DMS114 treated with DMSO at 0.1 percent for 48 hours (cell line): ENCODE data around the gene NRG4.
"Not testable (repeated sequence)": the region's sequence is repeated elsewhere in the genome, so short reads cannot be mapped to it uniquely, and the experiment has no call there.

Experiments used
- DNase-seq: peaks from one replicate; lab custom pipeline; 2025; ENCODE audit not compliant: unreplicated experiment; lab: John Stamatoyannopoulos, UW

NRG4 gene

DNA sequence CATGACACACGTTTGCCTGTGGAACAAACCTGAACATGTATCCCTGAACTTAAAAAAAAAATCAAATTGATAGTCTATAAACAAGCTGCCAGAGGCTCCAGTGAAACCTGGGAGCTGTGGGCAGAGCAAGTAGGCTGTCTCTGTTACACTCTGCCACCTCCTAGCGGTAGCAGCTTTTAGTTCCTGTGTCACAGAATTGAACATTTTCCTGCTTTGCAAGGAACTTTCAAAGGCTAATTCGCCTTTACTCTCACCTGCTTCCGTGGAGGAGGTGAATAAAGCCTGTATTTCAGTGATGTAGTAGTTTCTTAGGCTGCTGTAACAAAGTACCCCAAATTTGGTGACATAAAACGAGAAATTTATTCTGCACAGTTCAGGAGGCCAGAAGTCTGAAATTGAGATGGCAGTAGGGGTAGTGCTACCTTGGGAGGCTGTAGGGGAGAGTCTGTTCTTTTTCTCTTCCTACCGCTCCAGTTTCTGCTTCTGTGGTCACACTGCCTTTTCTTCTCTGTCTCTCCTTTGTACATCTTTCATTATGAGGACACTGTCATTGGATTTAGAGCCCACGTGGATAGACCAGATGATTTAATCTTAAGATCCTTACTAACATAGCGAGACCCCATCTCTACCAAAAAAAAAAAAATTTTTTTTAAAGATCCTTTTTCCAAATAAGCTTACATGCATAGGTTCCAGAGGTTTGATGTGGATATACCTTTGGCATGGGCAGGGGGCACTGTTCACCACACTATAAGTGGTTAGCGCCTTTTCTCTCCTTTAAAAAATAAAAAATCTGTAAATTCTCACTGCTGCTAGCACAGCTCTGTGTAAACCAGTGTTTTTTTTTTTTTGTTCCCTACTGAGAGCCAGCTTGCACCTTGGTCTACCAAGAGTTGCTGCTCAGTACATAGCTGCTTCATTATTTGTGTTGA lies 83.3 kb downstream of the NRG4 start:
- DNase-seq: peak; percentile 13

DNA sequence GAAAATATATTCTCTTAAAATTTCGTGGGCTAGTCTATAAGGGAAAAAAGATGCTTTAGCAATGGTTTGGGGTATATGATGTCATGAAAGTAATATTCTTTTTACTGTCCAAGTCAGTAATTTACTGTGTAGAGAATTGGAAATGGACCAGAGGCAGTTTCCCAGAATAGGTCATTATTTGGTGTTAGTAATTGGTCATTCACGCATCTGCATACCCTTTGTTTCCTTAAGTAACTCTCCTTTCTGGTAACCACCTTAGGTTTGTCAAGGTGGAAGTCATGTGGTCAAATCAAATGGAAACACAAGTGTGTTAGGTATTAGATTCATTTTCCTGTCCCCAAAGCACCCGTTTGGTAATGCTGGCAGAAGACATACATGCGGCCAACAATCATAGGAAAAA lies 84.6 kb downstream of the NRG4 start:
- no peak for DNase-seq

DNA sequence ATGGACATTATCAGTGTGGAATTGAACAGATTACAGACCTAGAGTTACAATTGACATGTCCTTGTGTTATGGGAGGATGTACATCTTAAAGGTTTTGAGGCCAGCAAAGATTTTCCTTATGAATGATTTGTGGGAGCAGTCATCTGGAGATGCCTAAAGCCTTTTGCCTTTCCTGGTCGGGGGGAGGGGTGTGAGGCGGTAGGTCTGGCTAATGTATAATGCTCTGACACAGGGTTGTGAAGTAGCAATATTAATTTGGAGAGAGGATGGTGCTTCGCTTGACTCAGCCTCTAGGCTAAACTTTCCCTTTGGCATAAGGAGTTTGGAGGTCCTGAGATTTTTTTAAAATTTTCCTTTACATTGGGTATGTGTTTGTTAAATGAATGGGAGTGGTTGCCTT lies 85.3 kb downstream of the NRG4 start:
- no peak for DNase-seq

DNA sequence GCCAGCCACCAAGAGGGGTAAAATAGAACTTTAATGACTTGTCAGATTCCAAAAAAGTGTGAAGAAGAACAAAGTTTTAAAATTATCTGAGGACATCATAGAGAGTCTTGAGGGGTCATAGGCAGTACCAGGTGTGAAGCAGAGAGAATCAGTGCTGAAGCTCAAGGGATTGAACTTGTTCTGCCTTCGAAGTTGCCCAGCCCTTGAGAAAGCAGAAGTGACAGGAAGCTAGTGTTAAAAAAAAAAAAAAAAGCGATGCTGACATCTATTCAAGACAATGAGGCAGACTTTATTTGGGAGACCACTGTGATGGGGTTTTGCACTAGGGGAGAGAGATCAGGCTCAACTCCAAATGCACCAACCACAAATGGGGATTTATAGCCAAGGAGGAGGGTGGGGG lies 86.8 kb downstream of the NRG4 start:
- no peak for DNase-seq

DNA sequence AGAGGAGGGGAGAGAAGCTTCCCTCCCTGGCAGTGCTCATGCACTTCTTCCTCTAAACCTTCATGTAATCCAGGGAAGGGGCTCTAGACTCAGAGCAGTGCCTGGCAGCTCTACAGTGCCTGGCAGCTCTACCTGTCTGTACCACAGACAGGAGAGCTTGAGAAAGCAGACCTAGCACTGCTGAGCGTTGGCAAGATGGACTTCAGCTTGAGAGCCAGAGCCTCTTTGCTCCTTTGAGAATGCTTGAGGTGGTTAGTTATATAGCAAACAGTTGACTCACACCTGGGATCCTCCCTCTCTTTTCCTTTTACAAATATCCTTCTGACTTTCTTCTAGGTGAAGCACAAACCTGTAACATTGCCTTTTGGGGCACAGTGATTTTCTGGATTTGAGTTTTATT lies 87.6 kb downstream of the NRG4 start:
- DNase-seq: no peak

DNA sequence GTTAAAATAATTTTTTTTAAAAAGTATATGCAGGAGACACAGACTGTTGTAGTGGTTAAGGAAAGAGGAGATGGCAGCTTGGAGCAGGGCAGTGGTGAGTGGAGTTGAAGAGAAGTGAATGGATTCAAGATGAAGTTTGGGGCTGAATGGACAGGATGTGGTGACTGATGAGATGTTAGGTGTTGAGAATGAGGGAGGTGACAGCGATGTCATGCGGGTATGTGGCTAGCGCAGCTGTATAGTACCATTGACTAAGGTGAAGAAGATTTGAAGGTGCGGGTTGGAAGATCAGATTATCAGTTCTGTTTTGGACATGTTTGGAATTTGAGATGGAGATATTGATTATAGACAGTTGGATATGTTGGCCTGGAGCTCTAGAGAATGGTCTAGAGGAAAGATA lies 88.5 kb downstream of the NRG4 start:
- no peak for DNase-seq

DNA sequence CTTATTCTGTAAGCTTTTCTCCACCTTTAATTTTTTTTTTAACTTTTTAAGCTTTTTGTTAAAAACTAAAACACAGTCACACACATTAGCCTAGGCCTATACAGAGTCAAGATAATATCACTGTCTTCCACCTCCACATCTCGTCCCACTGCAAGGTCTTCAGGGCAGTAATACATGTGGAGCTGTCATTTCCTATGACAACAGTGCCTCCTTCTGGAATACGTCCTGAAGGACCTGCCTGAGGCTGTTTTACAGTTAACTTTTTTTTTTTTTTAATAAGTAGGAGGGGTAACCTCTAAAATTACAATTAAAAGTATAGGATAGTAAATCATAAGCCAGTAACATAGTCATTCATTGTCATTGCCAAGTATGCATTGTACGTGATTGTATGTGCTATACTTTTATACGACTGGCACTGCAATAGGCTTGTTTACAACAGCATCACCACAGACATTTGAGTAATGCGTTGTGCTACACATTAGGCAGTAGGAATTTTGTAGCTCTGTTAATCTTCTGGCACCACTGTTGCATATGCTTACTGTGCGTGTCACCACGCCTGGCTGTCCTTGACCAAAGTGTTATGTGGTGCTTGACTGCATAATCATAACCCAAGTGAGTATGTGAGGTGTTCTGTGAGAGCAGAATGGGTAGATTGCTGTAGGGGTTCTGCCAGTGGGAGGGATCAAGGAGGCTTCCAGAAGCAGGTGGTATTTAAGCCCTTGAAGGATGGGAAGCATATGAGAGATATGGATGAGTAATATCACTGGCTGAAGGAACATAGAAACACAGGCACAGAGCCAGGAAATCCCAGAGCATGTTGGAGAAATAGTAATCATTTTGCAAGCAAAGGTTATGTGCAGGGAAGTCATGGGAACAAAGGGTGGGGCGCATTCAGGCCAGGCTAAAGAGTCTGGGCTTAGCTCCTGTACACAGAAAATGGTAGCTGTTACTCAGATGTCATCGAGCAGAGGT lies 90.2 kb downstream of the NRG4 start:
- DNase-seq: peak; percentile 33

DNA sequence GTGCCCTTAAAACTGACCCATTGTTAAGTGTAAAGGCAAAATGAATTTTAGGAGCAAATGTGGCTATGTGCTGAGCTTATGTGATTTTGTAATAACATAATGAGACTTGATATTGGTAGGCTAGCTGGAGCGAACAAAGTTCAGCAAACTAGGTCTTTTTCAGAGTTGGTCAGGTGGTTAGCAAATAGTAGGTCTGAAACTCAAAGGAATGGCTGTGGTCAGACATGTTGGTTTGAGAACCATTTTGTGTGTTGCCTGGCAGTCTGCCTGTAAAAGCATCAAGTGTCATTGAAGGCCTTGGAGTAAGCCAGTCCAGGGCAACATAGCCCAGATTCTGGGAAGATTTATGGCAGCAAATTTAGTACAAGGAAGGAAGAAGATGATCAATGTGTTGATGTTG lies 92.1 kb downstream of the NRG4 start:
- no peak for DNase-seq

DNA sequence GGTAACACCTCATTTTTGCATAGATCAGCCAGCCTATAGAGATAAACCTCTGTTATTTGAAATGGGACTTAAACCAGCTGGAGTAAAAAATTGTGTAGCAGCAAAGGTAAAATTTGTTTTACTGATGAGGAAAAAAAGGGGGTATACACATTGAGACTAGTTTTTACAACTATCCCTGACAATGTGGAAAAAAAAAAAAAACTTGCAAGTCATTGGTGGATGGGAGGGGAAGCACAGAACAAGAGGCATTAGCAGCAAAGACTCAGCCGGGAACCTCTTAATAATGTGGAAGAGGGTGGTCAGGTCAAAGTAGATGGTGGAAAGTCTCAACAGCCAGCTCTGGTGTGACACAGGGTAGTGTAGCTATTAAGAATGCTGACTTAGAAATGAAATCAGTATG lies 94.1 kb downstream of the NRG4 start:
- DNase-seq: no peak

DNA sequence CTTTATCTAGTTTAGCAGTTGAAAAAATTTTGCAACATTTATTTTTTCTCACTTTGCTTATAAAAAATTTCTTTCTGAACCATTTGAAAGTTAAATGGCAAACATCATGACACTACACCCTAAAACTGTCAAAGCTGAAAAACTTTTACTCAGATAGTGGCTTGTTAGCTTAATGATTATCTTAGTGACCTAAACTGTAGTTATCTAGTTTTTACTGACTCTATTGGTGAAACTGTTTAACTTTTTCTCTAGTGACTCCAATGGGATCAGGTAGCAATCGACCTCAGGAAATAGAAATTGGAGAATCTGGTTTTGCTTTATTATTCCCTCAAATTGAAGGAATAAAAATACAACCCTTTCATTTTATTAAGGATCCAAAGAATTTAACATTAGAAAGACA lies 95.2 kb downstream of the NRG4 start:
- DNase-seq: no peak

DNA sequence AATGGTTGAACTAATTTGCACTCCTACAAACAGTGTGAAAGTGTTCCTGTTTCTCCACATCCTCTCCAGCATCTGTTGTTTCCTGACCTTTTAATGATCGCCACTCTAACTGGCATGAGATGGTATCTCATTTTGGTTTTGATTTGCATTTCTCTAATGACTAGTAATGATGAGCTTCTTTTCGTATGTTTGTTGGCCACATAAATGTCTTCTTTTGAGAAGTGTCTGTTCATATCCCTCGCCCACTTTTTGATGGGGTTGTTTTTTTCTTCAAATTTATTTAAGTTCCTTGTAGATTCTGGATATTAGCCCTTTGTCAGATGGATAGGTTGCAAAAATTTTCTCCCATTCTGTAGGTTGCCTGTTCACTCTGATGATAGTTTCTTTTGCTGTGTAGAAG lies 101.9 kb downstream of the NRG4 start:
- DNase-seq: not testable (repeated sequence)

DNA sequence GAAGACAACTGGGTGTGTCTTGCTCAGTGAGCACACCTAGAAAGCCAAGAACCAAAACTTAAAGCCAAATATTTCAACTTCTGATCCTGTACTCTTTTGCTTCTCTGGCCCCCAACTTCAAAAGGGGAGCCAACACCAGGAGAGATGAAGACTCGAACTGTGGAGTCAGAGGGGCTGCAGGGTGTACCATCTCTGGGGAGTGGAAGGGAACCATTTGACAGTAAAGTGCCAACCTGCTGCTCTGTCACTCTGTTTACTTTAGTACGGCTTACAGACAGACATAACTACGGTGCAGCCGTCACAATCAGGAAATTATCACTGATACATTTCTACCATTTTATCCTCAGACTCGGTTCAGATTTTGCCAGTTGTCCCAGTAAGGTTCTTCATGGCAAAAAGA lies 107.0 kb downstream of the NRG4 start:
- no peak for DNase-seq

DNA sequence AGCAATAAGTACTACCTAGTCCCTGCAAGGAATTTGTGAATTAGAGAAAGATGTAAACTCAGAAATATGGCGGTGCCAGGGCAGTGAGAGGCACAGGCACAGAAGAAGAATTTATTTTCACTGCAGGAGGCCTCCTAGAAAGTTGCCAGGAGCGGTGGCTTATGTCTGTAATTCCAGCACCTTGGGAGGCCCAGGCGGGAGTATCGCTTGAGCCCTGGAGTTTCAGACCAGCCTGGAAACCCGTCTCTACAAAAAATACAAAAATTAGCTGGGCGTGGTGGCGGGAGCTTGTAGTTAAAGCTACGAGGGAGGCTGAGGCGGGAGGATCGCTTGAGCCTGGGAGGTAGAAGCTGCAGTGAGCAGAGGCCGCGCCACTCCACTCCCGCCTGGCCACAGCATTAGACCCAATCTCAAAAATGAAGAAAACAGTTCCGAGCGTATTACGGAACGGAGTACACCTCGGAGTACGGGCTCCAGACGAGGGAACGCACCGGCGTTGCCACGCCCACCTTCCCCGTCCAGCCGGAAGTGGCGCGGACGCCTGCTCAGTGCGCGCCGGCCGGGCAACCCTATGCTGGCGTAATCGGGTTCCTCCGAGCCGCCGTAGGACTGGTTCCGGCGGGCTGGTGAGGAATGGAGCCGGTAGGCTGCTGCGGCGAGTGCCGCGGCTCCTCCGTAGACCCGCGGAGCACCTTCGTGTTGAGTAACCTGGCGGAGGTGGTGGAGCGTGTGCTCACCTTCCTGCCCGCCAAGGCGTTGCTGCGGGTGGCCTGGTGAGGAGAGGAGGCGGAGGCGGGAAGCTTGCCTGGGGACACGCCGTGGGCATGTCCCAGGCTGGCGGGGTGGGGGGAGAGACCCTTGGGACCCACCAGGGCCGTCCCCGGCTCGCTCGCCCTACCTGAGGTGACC lies 108.6 kb downstream of the NRG4 start, which contains the start of gene FBXO22:
FBXO22 (plus strand) TSS at position 548 of the 909 bp plus-strand sequence; CDS start at position 634, 86 bp downstream.
- peak; percentile 88 for DNase-seq

DNA sequence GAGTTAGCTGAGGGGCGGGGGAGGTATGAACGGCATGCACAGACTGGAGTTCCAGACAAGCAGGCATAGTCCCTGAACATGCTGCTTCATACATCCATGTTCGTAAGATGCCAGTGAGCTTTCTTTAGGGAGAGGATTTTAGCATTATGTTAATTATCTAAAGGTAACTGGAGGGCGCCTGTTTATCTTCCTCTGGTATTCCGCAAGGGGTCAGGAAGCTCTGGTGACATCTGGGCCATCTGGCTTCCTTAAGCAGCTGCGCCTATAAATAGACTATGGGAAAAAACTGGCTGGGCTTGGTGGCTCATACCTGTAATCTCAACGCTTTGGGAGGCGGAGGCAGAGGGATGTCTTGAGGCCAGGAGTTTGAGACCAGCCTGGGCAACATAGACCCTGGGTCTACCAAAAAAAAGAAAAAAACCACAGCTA lies 110.1 kb downstream of the NRG4 start:
- DNase-seq: no peak

DNA sequence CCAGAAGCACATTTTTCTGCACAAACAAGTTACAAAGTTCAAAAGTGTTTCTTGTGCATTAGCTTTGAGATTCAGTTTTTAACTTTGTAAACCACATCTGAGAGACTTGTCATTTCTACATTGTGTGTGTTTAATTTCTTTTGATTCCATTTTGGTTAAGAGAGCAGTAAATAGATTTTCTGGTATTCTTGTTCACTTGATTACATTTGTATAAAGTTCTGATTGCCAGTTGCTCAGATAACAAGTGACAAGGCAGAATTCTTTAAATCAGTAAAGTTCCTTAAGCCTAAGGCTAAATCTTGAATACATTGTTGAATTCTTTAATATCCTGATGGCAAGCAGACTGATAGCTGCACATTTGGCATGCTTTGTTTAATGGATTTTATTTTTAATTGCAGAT lies 111.6 kb downstream of the NRG4 start:
- no peak for DNase-seq

DNA sequence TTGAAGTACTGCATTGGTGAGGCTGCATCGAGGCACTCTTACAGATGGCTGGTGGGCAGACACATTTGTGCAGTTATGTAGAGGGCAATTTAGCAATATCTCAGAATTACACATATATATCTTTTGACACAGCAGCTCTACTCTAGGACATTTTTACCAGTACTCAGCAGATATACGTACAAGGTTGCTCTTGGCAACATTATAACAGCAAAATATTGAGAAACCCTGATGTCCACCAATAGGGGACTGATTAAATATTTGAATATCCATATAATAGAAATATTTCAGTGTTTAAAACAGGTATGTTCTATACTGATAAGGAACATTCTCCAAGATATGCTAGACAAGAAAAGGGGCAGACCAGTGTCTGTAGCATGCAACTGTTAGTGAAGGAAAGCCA lies 116.5 kb downstream of the NRG4 start:
- no peak for DNase-seq

DNA sequence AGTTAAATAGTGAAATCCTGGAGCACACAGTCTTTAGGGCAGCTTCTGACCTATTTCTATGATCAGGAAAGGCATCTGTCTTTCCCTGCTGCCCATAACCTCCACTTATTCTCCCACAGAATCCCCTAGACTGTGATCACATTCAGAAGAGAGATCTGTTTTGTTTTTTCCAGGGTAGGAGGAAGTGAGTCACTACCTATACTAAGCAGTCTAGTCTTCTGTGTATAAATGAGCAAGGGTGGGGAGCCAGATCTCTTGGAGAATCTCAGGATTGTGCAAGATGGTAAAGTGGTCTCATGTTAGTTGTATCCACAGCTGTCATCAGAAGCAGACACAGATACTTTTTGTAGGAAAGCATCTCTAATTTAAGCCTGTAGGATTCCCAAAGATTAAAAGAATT lies 120.3 kb downstream of the NRG4 start:
- no peak for DNase-seq
